ENCODE results near the gene SEMA3E. TPM values are rescaled to one million over a fixed set of nuclear protein-coding genes. Genes with fewer than 3 reads are reported as not detected.

The SEMA3E gene
- total RNA-seq, 1 experiment from 2014 or later = 5.8 TPM

- no peaks in the 10 kb centered on the region for H3K36me3 ChIP-seq (replicated peaks; ENCODE audit: control insufficient read depth, insufficient read depth, low read length)
- no peak for DNase-seq
- no peak overlapping the region for H3K4me3 ChIP-seq (ENCODE audit: insufficient read depth, low read depth, low read length)
- no peaks in the 10 kb centered on the region for H3K27me3 ChIP-seq (ENCODE audit: control insufficient read depth, insufficient read depth, low read length)
Observed at GRCh38 chr7:83366629-83367028, 282.3 kb downstream of the SEMA3E start.

DNA sequence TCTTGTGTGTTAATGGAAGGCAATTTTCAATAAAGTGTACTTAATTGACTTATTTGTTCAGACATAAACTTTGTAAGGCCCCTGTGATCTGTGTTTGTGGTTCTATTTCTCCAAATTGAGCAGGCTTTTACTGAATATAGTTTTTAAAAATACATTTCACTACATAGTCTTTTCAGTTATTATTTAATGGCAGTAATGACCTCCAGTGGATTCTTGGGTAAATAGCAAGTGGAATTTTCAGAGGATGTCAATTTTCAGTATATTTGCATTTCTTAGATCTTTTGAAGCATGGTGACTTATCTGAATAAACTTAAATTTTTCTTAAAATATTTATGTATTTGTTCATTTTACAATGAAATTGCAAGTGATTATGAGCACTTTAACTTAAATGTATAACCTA lies 283.2 kb downstream of the SEMA3E start:
- no peak for DNase-seq
- Histone ChIP-seq H3K27me3 (ENCODE audit: control insufficient read depth, insufficient read depth, low read length) (no peaks in the 10 kb centered on the region), H3K36me3 (replicated peaks; ENCODE audit: control insufficient read depth, insufficient read depth, low read length) (no peaks in the 10 kb centered on the region), H3K4me3 (ENCODE audit: insufficient read depth, low read depth, low read length) (no peak overlapping the region)

GRCh38 chr7:83362871-83363550 lies 285.9 kb downstream of the SEMA3E start:
- Histone ChIP-seq H3K36me3 (replicated peaks; ENCODE audit: control insufficient read depth, insufficient read depth, low read length) (no peaks in the 10 kb centered on the region), H3K27me3 (ENCODE audit: control insufficient read depth, insufficient read depth, low read length) (no peaks in the 10 kb centered on the region), H3K4me3 (ENCODE audit: insufficient read depth, low read depth, low read length) (no peak overlapping the region)
- no peak for DNase-seq

- H3K4me3 ChIP-seq (ENCODE audit: insufficient read depth, low read depth, low read length) = no peak overlapping the region
- H3K27me3 ChIP-seq (ENCODE audit: control insufficient read depth, insufficient read depth, low read length) = no peaks in the 10 kb centered on the region
- DNase-seq = no peak
- no peaks in the 10 kb centered on the region for H3K36me3 ChIP-seq (replicated peaks; ENCODE audit: control insufficient read depth, insufficient read depth, low read length)
Observed at GRCh38 chr7:83359108-83359507, 289.8 kb downstream of the SEMA3E start.

DNA sequence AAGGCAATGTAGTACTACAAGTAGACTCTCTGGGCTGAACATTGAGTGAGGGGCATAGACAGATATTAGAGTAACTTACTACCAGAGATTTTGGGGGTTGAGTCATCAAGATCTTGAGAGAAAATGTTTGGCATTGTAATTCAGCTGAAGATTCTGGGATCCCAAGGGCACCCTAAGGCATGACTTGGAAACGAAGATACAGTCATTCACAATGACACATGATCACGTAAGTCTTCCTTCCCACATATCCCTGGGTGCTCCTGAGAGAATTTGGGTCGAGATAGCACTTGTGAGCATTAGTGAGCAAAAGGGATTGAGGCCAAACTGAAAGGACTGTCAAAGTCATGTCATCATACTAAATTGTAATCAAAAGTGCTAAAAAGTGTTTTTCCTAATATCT lies 293.8 kb downstream of the SEMA3E start:
- no peaks in the 10 kb centered on the region for H3K36me3 ChIP-seq (replicated peaks; ENCODE audit: control insufficient read depth, insufficient read depth, low read length)
- no peak for DNase-seq
- no peaks in the 10 kb centered on the region for H3K27me3 ChIP-seq (ENCODE audit: control insufficient read depth, insufficient read depth, low read length)
- no peak overlapping the region for H3K4me3 ChIP-seq (ENCODE audit: insufficient read depth, low read depth, low read length)

DNA sequence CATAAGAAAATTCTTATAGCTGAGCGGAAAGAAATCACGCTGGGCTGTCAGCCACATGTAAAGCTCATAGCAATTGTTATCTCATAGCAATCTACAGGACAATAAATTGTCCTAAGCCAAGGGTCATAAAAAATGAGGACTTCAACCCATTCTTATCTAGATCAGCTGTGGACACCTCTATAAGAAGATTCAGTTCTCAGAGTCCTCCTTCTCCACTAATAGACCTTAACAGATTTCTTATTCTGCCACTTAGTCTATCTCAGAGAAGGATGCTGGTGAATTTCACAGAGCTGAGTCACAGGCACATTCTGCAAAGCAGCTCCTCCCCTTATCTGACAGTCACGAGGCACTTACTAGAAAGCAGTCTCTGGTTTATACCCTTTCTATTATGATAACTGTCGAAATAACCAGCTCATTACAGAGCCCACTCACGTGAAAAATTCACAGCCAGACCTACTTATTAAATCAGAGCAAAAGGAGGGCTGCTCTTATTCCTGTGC lies 300.9 kb downstream of the SEMA3E start:
- no peak overlapping the region for H3K4me3 ChIP-seq (ENCODE audit: insufficient read depth, low read depth, low read length)
- no peaks in the 10 kb centered on the region for H3K27me3 ChIP-seq (ENCODE audit: control insufficient read depth, insufficient read depth, low read length)
- H3K36me3 ChIP-seq (replicated peaks; ENCODE audit: control insufficient read depth, insufficient read depth, low read length) = no peaks in the 10 kb centered on the region
- no peak for DNase-seq

DNA sequence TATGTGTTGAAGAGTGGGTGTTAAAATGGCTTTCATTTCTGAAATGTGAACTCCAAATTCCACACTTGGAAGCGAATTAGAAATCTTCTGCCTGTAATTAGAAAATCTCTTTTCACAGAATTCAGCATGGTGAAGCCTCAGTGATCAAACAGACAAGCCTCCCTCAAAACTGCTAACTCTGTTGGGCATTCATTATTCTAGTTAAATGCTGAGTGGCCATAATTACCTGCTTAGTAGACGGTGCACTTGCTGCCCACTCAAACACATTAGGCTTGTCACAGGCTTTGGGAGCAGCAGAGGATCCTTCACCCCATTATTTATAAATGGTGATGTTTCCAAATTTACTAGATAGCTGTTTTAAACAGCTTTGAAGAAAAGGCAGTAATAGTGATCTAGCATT lies 309.0 kb downstream of the SEMA3E start:
- no peak overlapping the region for H3K4me3 ChIP-seq (ENCODE audit: insufficient read depth, low read depth, low read length)
- DNase-seq = no peak
- no peaks in the 10 kb centered on the region for H3K27me3 ChIP-seq (ENCODE audit: control insufficient read depth, insufficient read depth, low read length)
- no peaks in the 10 kb centered on the region for H3K36me3 ChIP-seq (replicated peaks; ENCODE audit: control insufficient read depth, insufficient read depth, low read length)

- Histone ChIP-seq H3K27me3 (ENCODE audit: control insufficient read depth, insufficient read depth, low read length) (no peaks in the 10 kb centered on the region), H3K36me3 (replicated peaks; ENCODE audit: control insufficient read depth, insufficient read depth, low read length) (no peaks in the 10 kb centered on the region), H3K4me3 (ENCODE audit: insufficient read depth, low read depth, low read length) (no peak overlapping the region)
- no peak for DNase-seq
Observed at GRCh38 chr7:83338277-83338950, 310.5 kb downstream of the SEMA3E start.

DNA sequence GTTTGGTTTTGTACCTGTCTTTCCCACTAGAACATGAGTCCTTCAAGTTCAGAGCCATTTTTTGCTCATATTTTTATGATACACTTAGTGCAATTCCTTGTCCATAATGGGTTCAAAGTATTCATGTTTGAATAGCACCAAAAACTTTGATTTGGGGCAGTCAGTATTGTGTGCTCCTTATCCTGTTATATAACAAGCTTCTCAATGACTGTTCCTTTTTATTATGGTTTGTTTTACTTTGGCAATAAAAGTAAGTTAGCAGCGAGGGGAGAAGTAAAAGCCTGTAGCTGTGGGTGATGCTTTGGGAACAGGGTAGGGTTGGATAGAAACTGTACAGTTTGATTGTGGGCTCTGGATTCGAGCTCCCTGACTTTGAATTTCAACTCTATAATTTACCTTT lies 311.9 kb downstream of the SEMA3E start:
- H3K27me3 ChIP-seq (ENCODE audit: control insufficient read depth, insufficient read depth, low read length) = no peaks in the 10 kb centered on the region
- no peaks in the 10 kb centered on the region for H3K36me3 ChIP-seq (replicated peaks; ENCODE audit: control insufficient read depth, insufficient read depth, low read length)
- H3K4me3 ChIP-seq (ENCODE audit: insufficient read depth, low read depth, low read length) = no peak overlapping the region
- DNase-seq = no peak

GRCh38 chr7:83326223-83326622 lies 322.7 kb downstream of the SEMA3E start:
- Histone ChIP-seq H3K4me3 (ENCODE audit: insufficient read depth, low read depth, low read length) (no peak overlapping the region), H3K27me3 (ENCODE audit: control insufficient read depth, insufficient read depth, low read length) (no peaks in the 10 kb centered on the region), H3K36me3 (replicated peaks; ENCODE audit: control insufficient read depth, insufficient read depth, low read length) (no peaks in the 10 kb centered on the region)
- DNase-seq = no peak

DNA sequence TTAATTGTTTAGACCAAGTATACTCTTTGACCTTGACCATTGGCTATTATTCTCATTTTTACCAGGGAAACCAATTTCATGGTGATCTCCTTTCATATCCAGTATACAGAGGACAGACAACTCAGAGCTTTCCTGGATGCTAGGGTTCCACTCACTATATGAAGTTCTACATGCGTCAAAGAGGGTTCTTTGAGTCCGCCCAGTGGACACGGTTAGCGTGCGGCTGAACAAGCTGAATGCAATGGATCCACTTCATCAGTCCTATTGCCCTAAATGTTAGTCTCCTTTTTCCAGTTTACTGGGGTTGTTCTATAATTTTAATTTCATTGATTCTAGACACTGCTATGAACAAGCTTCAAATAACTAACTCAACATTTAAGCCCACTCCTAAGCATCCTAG lies 323.9 kb downstream of the SEMA3E start:
- DNase-seq = no peak
- no peaks in the 10 kb centered on the region for H3K36me3 ChIP-seq (replicated peaks; ENCODE audit: control insufficient read depth, insufficient read depth, low read length)
- no peak overlapping the region for H3K4me3 ChIP-seq (ENCODE audit: insufficient read depth, low read depth, low read length)
- H3K27me3 ChIP-seq (ENCODE audit: control insufficient read depth, insufficient read depth, low read length) = no peaks in the 10 kb centered on the region

DNA sequence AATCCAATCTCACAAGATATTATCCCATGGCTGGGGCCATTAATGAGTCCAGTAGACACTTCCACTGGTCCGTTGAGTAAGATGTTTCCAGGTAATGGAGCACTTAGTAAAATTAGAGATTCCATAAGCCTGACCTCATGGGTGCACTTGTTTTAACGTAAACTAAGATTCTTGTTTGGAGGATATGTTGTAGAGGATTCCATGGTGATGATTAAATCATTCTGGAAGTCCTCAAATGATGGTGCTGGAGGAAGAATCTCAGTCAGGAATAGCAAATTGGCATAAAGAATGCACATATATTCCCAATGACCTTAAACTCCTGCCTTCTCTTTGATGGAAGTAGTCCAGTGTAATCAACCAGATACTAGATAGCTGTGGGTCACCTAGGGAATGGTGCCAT lies 324.3 kb downstream of the SEMA3E start:
- no peaks in the 10 kb centered on the region for H3K27me3 ChIP-seq (ENCODE audit: control insufficient read depth, insufficient read depth, low read length)
- DNase-seq = no peak
- H3K36me3 ChIP-seq (replicated peaks; ENCODE audit: control insufficient read depth, insufficient read depth, low read length) = no peaks in the 10 kb centered on the region
- H3K4me3 ChIP-seq (ENCODE audit: insufficient read depth, low read depth, low read length) = no peak overlapping the region

DNA sequence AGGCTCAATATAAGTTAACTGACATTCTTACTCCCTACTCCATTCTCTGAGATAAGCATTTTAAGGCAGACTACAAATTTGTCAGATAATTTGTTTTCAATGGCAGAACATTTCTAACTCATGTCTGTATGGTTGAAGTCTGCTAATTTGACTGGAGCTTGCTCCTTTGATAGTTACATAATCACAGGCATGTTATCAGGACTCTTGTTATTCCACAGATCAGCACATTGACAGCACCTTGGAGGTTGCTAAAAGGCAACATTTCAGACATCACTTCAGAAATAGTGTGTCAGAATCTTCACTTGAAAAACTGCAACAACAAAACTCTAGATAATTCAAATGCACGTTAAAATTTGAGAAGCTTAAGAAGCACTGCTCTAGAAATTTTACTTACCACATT lies 327.9 kb downstream of the SEMA3E start:
- no peaks in the 10 kb centered on the region for H3K36me3 ChIP-seq (replicated peaks; ENCODE audit: control insufficient read depth, insufficient read depth, low read length)
- no peak for DNase-seq
- no peaks in the 10 kb centered on the region for H3K27me3 ChIP-seq (ENCODE audit: control insufficient read depth, insufficient read depth, low read length)
- H3K4me3 ChIP-seq (ENCODE audit: insufficient read depth, low read depth, low read length) = no peak overlapping the region

GRCh38 chr7:83313931-83314330 lies 335.0 kb downstream of the SEMA3E start:
- no peak for DNase-seq
- H3K27me3 ChIP-seq (ENCODE audit: control insufficient read depth, insufficient read depth, low read length) = no peaks in the 10 kb centered on the region
- H3K36me3 ChIP-seq (replicated peaks; ENCODE audit: control insufficient read depth, insufficient read depth, low read length) = no peaks in the 10 kb centered on the region
- H3K4me3 ChIP-seq (ENCODE audit: insufficient read depth, low read depth, low read length) = no peak overlapping the region
